Fibroblast of the aortic adventitia (primary cell): ENCODE results near the gene HES6. TPM values are rescaled to one million over a fixed set of nuclear protein-coding genes. Genes with fewer than 3 reads are reported as not detected.
A peak's percentile ranks its signal among the peaks of the same experiment; 100 is the strongest.

ENCODE experiments used
- DNase-seq: peaks from one replicate; pipeline ENCODE4 v3.0.0-alpha.2; 2010; ENCODE audit warnings: low read depth
- H3K4me3 ChIP-seq: 2 replicates; pipeline ENCODE4 v1.5.1; 2011; ENCODE audit warnings: low read depth, mild to moderate bottlenecking, control low read depth, low read length, moderate library complexity
- CTCF ChIP-seq: IDR thresholded peaks from 2 replicates; pipeline ENCODE4 v1.5.1; 2011; ENCODE audit warnings: mild to moderate bottlenecking, low read length, control low read depth, inconsistent platforms; ENCODE audit not compliant: insufficient read depth
- total RNA-seq: library from RNA; depleted of rRNA; stranded (reverse); fragments of >200 nt; gene quantifications from 2 replicates; pipeline ENCODE4 v1.2.3, GENCODE V29; 2012; ENCODE audit warnings: low replicate concordance

HES6 gene
- 1.6 and 6.6 TPM in 2 replicates for total RNA-seq

- H3K4me3 ChIP-seq: peak within 1 kb of the TSS; percentile 68
- DNase-seq: peak; percentile 70
- no peak for TF ChIP-seq CTCF
Observed at GRCh38 chr2:238239863-238240756, at the start of gene HES6. Gene HES6 (minus strand): TSS chr2:238240038. CDS start chr2:238239905, 133 bp downstream.

GRCh38 chr2:238289574-238289973 lies 49.7 kb upstream of the HES6 start:
- DNase-seq: no peak
- peak overlapping the region; percentile 69 for H3K4me3 ChIP-seq
- TF ChIP-seq CTCF: no peak

GRCh38 chr2:238288650-238289573 lies 49.1 kb upstream of the HES6 start:
- TF ChIP-seq CTCF: peak; percentile 39
- H3K4me3 ChIP-seq: peak overlapping the region; percentile 86
- peak; percentile 97 for DNase-seq

- TF ChIP-seq CTCF: peak; percentile 17
- DNase-seq: peak; percentile 77
- peak within 1 kb of the TSS; percentile 86 for H3K4me3 ChIP-seq
Observed at GRCh38 chr2:238287737-238288649, 48.2 kb upstream of the HES6 start, which contains the start of gene PER2. Gene PER2 (minus strand): TSS chr2:238288610. CDS start chr2:238277936, 10,674 bp downstream.

GRCh38 chr2:238286987-238287736 lies 47.3 kb upstream of the HES6 start:
- peak overlapping the region; percentile 86 for H3K4me3 ChIP-seq
- no peak for DNase-seq
- no peak for TF ChIP-seq CTCF
